Fibroblast of mammary gland (primary cell): ENCODE results near the gene DEFB113.

ENCODE experiments used
- DNase-seq: peaks from one replicate; pipeline ENCODE4 v3.0.0-alpha.2; 2010; ENCODE audit warnings: low read depth
- H3K4me3 ChIP-seq: 2 replicates; pipeline ENCODE4 v1.5.1; 2011; ENCODE audit warnings: low read depth, mild to moderate bottlenecking, low read length, moderate library complexity; ENCODE audit not compliant: control insufficient read depth
- TF ChIP-seq, protein P1 (sequence below): conservative IDR thresholded peaks from 2 replicates; pipeline ENCODE4 v1.5.1; 2011; ENCODE audit warnings: low read depth, low read length, inconsistent platforms; ENCODE audit not compliant: control insufficient read depth, insufficient read depth

The DEFB113 gene

DNA sequence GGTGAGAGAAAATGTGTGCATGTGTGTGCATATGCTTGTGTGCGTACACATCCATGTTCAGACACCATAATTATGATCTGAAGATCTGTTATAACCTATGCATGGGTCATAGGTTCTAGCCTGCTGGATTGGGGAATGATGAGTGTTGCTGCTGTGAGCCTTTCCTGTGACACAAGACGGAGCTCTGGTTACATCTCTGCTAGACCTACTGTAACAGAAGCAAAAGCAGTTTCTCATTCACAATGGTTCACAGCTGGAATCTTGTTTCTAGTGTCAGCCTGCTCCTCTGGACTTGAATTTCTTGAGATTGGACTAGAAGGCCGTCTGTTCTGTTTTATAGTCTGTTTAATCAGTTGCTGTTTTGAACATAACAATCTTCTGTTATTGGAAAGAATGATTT is 45.6 kb downstream of the DEFB113 start:
- TF ChIP-seq, protein P1, sequence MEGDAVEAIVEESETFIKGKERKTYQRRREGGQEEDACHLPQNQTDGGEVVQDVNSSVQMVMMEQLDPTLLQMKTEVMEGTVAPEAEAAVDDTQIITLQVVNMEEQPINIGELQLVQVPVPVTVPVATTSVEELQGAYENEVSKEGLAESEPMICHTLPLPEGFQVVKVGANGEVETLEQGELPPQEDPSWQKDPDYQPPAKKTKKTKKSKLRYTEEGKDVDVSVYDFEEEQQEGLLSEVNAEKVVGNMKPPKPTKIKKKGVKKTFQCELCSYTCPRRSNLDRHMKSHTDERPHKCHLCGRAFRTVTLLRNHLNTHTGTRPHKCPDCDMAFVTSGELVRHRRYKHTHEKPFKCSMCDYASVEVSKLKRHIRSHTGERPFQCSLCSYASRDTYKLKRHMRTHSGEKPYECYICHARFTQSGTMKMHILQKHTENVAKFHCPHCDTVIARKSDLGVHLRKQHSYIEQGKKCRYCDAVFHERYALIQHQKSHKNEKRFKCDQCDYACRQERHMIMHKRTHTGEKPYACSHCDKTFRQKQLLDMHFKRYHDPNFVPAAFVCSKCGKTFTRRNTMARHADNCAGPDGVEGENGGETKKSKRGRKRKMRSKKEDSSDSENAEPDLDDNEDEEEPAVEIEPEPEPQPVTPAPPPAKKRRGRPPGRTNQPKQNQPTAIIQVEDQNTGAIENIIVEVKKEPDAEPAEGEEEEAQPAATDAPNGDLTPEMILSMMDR: no peak
- H3K4me3 ChIP-seq: no peak overlapping the region
- no peak for DNase-seq

DNA sequence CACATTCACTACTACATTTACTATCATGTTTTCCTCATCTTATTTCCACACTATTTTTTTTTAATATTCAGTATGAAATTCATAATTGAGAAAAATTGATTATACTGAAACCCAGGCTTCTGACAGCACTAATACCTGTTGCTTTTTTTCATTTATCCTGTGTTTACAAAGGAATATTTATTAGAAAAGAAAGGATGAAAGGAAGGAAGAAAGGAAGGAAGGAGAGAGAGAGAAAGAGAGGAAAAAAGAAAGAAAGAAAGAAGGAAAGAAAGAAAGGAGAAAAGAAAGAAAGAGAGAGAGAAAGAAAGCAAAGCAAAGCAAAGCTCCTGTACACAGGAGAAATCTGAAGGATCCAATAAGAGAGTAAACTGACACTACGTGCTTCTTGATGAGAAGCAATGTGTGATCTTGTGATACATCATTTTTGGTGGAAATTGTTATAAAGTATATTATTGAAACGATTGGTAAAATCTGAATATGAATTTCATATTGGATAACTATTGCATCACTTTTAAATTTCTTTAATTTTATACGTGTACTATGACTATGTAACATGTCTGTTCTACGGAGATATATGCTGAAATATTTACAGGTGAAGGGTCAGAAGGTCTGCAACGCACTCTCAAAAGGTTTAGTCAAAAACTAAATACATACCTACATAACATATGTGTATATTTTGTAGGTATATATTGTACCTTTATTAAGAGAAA is 49.3 kb downstream of the DEFB113 start:
- TF ChIP-seq, protein P1: no peak
- DNase-seq: no peak
- no peak overlapping the region for H3K4me3 ChIP-seq

DNA sequence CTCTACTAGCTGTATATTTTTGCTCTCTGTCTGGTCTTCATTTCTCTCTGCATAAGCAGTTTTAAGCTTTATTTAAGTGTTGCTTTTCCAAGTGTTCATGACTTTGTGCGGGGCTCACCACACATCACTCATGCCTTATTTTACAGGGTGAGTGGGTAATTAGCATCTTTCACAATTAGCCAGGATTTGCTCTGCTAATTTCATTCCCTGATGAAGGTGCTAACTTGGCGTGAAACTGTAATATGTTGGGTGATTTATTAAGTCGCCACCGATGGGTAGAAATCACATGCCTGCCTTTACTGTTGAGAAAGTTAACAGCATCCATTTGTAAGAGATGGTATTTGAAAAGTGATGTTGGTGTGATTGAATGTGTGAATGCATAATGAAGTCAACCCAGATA is 50.2 kb downstream of the DEFB113 start:
- TF ChIP-seq, protein P1: no peak
- no peak for DNase-seq
- H3K4me3 ChIP-seq: no peak overlapping the region

DNA sequence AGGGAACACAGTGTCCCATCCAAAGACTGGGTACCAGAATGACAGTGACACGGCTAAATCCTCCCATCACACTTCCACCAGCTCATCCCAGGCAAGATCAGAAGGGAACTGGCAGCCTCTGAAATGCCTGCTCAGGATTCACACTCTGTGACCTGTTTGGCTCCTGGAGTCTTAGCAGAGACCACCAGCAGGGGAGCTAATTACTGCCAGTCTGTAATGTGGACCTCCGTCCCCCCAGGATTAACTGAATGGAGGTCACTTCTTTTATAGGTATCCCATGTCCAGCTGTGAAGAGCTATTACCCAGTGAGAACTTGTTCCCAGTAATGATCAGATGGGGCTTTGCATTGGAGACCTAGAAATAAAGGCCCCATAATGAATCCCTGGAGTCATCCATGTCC is 50.6 kb downstream of the DEFB113 start:
- TF ChIP-seq, protein P1: no peak
- DNase-seq: no peak
- no peak overlapping the region for H3K4me3 ChIP-seq
